NCI-H82 (cell line): ENCODE measurements around the gene CNRIP1.

Source experiments
- DNase-seq: peaks from one replicate; lab custom pipeline; 2025; lab: John Stamatoyannopoulos, UW

The CNRIP1 gene

DNA sequence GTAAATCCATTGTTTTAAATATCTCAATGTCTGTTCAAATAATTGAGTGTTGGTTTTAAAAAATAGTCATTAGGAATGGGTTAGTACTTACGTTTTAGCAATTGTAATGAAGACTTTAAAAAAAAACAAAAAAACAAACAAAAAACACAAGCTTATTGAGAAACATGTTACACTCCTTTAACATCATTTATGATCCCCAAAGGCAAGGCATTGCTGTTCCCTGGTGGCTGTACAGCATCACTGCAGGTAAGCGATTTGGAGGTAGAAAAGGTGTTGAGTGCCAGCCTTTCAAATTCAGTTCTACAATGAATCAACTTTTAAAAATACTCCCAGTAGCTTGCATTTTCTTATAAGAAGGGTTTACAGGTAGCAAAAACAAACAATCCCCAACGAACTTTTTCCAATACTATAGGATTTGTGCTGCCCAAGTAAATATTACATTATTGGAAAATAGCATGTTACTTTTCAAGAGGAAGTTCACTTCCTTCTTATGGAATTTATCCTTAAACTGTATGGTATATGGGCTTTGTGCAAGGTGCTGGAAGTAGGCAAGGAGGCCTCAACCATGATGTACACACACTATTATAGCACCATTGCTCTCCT is 27.5 kb downstream of the CNRIP1 start:
- peak; percentile 57 for DNase-seq

DNA sequence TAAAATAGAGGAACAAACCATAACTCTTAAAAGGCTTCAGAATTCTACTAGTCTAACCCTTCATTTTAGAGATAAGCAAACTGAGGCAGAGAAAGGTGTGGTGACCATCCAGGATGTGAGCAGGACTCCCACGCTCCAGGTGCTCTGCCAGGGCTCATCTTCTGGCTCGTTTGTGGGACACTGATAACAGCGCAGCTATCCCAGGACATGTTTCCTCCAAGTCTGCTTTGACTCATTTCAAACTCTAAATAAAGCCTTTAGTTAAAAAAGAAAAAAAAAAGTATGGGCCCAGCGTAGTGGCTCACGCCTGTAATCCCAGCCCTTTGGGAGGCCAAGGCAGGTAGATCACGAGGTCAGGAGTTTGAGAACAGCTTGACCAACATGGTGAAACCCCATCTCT is 28.4 kb downstream of the CNRIP1 start:
- no peak for DNase-seq

DNA sequence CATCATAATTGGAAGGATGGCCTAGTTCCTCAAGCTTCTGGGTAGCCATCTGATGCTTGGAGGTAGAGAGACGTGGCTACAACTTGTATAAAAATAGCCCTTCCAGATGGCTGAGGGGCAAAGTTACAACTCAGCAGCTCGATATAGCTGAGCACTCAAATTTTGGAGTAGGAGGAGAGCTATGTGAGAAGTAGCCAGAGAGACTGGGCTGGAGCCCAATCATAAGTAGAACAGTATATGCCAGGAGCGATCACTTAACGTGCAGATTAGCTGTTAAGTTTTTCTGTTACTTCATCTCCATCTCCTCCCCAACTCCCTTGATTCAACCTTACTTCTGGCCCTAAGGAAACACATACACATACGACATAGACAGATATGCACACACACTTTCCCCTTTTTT is 28.8 kb downstream of the CNRIP1 start:
- DNase-seq = no peak

DNA sequence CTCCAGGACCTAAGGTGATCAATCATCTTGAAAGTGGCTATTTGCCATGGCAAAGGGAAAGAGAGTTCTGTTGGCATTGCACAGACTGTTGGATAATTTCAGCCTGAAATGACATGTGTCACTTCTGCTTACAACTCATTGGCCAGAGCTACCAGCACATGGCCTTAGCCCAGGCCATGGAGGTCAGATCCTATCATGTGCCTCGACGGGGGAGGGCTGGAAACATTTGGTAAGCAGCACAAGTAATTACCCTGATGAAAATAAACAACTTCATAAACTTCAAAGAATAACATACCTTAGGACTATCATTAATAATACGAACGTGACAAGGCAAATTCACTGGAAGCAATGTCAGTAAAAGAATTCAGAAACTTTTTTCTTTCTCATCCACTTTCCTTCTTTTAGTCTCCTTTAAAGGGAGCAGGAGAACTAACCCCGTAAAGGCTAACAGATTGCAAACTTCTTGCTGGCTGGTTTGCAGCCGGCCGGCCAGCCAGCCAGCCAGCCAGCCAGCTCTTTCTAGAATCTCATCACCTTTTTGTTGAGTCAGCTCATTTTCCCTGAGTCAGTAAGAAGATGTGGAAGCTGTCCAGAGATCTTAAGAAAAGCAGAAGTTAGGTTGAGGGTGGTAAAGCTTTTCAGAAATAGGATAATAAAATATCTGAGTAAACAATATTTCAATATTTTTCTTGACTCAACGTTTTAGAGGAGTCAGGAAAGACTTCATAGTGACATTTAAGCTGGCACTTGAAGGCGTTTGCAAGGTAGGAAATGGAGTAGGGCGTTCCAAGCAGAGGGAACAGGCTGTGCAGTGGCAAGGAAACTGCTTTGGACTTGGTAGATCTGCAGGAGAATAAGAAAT is 31.9 kb downstream of the CNRIP1 start:
- DNase-seq = no peak

DNA sequence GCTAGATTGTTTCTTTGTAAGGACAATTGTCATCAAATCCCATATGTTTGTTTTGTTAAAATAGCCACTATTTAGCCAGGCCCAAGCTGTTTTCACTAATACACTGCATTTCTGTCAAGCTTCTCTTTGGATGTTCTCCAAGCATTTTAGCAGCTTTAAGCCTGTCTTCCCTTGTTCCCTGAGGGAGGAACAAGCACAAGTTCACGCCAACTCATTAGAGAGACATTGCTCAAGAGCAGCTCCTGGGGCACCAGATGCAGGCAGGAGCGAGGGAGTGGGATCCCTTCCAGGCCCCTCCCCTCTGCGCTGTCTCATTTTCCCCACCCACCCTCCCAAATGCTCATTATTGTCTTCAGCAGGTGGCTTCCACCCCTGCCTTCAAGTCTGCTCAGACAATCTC is 34.9 kb downstream of the CNRIP1 start:
- DNase-seq = peak; percentile 52

DNA sequence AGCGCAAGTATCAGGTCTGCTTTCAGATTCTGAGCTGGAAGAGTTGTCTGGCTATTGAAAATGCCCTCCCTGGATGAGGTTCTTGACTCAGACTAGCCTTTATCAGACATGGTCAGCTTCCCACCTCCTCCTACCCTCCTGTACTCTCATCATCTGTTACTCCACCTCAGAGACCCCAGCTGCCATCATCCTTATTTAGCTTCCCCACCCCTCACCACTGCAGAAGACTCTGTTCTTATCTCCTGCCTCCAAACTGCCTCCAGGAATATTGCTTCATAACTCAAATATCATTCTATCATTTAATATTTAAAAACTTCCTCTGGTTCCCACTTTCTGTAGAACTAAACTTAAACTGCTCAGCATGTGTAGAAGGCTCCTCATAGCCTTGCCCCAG is 36.3 kb downstream of the CNRIP1 start:
- no peak for DNase-seq

DNA sequence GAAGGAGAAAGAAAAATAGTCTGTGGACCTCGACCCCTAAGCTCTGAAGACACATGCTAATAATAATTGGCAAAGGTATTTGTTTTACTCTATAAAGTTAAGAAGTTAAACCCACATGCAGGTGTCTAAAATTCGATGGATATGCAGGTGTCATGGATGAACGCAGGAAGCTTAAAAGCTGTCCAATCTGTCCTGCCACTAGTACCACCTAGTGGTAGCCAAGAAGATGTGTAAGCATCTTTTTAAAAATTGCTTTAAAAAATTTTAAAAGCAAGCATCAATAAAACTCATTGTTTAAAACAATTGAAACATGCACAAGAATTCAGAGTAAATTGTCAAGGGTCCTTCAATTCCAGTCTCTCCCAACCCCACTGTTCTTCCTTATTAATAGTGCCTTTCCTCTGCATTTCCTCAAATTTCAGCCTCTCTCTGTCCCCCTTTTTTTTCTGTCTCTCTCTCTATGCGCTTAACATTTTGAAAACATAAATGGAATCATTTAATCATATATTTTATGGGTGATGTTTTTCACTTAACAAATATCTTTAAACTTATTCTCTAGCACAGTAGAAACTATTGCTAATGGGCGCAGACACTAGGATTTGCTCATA is 36.8 kb downstream of the CNRIP1 start:
- DNase-seq = peak; percentile 75

DNA sequence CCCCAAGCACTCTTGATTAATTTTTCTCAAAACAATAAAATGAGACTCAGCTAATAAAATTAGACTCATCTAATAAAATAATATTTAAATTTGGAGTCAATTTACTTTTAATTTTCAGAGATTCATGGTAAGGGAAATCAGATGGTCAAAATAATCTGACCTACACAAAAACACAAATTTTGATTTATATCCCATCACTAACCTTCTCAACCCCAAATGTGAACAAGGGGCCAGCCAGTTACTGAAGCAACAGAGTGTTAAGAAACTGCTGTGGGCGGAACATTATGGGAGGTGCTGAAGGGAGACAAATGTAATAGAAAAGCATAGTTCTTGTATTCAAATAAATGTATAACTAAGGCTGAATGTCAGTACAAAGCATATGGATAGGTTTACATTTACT is 39.0 kb downstream of the CNRIP1 start:
- DNase-seq = no peak

DNA sequence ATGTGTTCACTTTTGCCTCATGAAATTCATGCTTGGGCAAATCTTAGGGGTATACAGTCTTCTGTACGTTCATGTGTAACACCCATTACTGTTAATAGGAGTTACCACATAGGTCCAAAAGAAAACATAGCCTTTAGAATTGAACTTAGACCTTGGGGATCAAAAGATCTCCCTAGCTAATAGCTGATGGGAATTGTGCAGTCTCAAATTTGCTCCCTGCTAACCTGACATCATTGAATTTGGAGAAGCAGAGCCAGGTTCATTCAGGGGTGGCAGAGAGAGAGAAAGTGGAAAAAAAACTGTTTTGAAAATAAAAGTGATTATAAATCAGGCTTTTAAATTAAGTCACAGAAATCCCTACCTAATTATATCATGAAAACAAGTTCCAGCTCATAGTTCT is 39.4 kb downstream of the CNRIP1 start:
- DNase-seq = no peak

DNA sequence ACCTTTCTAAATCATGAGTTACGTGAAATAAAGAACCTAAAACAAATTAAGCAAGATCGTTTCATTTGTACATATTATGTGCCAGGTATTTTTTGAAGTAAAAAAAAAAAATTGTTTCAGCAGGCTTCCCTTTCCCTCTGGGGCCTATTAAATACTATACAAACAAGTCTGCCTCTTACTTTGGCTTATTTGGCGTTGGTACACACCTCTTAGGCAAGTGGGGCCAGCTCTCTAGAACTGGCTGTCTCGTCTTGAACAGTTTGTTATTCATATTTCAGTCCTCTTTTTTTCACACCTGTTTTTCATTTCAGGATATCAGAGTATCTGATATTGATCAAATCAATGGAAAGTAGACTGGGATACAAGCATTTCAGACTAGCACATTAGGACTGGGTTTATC is 40.1 kb downstream of the CNRIP1 start:
- no peak for DNase-seq

DNA sequence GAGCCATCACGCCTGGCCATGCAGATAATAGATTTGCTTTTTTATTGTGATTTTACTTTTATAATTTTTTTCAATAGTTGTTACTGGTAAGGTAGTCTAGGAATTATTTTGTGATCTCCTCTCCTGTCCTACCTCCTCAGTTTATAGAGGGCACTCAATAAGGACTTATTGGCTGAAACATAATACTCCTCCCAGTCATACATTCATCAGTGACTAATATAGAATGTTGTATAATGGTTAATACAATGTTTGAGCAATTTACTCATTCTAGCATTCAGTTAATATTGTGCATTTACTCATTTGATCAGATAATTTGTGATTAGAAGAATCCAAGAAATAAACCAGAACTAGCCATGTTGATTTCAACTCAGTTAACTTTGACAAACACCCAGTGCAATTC is 41.6 kb downstream of the CNRIP1 start:
- no peak for DNase-seq

DNA sequence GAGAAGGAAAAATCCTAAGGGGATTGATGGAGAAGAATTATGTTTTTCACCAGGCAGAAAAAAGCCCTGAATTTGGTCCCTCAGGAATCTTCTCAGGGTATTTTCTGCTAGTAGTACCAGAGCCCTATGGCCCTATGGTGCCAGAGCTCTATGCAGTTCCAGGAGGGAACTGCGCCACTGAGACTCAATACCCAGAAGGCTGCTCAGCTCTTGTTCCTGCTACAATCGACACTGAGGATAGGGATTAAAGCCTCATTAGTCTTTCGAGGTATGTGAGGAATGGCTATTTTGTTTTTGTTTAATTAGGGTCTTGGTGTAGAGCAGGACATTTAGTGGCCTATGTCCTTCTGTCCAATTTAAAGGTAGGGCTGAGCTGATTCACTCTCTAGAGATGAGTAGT is 45.7 kb downstream of the CNRIP1 start:
- peak; percentile 55 for DNase-seq

DNA sequence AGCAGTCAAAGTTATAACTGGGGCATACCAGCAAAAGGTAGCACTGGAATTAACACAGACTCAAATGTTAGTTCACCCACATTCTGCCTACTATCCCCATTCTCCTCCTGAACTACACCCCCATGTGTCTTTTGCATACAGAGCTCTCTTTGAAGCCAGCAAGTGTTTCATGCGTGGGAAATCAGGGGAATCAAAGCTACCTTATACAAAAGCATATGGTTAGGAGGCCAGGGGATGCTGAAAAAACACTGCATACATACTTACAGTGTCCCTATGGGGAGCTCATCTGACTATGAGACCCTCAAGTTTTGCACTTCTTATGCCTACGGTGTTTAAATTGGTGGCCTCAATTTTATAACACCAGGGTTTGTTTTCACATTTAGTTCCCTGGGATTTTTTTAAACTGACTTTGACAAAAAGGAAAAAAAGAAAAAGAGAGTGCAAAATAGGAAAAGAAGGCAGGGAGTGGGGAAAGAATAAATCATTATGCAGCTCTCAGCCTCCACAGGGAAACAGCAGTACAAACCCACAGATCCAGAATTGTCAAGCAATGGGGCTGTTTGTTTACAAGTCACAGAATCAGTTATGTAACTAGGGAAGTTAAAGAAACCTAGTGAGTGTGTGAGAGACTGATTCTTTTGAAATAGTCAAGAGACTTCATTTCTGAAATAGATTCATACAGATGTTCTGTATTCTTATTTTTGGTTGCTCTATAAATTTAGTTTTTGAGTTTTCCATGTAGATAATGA is 47.3 kb downstream of the CNRIP1 start:
- no peak for DNase-seq

DNA sequence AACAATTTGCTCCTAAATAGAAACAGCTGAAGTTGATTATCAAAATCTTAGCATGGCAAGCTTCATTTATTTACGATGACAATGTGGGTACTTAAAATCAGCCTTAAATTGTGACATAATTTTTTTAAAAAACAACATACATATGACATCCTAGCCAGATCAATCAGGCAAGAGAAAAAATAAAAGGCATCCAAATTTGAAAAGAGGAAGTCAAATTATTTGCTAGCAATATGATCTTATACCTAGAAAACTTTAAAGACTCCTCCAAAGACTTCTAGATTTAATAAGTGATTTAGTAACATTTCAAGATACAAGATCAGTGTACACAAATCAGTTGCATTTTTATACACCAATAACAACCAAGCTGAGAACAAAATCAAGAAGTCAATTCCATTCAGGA is 53.1 kb downstream of the CNRIP1 start:
- DNase-seq = no peak

DNA sequence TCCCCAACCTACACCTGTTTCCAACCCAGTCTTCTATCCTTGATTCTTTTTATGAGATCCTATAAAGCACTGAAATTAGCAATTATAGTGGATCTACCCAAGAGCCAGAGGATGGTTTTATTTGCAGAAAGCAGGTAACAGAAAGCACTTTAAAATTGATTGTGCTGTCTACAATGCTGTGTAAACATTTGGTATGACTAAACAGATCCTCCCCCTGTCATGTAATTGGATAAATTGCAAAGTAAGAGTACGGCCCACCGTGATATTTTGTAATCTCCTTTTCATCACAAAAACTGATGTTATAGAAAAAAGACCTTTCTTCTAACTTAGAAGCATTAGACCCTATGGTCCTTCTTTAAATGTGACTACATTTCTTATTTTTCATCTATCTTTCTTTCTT is 56.1 kb downstream of the CNRIP1 start:
- DNase-seq = peak; percentile 66

DNA sequence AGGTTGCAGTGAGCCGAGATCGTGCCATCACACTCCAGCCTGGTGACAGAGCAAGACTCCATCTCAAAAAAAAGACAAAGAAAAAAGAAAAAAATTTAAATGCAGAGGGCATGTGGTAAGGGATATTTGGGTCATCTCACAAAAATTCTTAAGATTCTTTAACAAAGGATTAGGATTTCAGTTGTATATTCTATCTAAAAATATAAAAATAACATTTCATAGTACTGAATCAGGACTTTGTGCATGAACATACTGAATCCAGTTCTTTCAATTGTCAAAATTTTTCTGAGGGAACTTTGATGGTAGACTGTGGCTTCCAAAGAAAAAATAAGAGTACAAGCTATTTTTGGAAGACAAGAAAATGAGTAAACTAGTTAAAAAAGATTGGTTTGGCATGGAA is 60.9 kb downstream of the CNRIP1 start:
- no peak for DNase-seq

DNA sequence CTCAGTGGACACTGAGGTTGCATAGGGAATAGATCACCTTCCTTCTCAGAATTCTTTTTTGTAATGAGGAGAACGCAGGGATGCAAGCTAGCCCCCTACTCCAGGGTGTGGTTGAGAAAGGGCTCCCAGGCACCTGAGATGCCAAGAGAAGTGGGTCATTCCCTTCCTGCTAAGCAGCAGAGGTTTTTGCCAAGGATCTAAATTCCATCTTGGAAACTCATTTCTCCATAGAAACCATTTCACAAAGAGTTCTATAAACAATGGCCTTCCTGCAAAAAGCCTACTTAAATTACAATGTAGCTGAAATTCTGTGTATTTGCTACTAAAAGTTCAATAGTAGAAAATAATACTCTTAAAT is 63.7 kb downstream of the CNRIP1 start:
- DNase-seq = no peak

DNA sequence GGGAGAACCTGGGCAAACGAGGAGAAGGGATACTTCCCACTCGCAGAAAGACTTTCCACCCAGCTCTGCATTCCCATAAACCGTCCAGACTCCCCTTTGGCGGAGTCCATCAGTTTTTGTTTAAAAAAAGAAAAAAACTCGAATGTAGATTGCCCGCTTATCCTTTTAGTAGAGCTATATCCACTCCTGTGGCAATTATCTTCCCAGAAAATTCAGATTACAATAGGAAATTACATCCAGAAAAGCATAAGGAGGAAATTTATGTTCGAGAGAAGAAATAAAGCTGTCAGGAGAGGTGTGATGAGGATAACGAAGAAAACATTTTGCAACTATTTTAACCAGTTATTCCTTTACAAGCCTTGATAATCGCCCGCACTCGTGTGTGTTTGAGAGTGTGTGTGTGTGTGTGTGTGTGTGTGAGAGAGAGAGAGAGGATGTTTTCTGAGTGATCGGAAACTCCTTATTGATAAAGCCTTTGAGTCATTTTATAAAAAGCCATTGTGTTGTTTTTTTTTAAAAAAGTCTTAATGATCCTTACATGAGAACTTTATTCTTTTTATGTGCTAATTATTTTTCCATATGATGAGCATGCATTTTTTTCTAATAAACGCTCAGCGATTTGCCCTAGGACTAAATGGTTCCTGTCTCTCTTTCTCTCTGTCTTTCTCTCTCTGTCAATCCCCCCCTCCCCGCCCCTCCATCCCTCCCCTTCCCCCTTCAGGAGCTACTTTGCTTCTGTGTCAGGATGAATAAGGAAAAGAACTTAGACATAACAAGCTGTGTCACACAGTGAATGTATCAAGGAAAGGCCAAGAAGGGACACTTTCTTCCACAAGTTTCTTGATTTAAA is 66.3 kb downstream of the CNRIP1 start:
- DNase-seq = peak; percentile 55

DNA sequence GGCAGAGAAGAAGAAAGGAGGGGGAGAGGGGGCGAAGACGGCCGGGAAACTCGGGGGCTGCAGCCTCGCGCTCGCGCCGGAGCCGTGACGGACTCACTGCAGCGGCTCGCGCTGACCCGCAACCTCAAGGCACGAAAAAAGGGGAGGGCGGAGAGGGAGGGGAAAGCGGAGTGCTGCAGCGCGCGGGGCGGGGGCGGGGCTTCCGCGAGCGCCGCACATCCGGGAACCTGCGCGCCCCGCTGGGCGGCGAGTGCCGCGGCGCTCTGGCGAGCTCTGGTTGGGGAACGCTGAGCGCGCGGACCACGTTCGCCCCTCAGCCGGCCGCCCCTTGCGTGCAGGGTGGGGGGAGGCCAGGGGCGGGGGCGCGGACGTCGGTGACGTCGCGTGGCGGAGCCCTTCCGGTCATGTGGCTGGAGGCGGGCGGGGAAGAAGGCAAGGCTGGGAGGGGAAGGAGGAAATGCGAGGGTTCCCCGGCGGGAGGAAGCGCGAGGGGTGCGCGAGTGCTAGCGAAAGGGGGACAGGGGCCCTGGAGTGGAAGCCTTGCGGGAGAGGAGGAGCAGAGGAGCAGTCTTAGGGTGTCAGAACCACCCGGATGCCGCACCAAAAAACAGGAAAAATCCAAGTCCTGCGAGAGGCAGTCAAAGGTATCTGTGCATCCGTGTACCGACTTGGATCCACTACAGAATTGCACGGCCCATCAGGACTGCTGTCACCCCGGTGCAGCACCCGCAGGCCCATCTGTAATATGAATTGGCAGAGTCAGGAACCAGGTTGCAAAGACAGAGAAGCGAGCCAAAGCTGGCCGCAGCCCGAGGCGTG is 67.1 kb downstream of the CNRIP1 start, which contains the start of gene PPP3R1:
Gene PPP3R1, minus strand, starts transcription at position 133 of the 819 bp plus-strand sequence. CDS start 405 bp downstream, outside the sequence.
- DNase-seq = peak; percentile 97

DNA sequence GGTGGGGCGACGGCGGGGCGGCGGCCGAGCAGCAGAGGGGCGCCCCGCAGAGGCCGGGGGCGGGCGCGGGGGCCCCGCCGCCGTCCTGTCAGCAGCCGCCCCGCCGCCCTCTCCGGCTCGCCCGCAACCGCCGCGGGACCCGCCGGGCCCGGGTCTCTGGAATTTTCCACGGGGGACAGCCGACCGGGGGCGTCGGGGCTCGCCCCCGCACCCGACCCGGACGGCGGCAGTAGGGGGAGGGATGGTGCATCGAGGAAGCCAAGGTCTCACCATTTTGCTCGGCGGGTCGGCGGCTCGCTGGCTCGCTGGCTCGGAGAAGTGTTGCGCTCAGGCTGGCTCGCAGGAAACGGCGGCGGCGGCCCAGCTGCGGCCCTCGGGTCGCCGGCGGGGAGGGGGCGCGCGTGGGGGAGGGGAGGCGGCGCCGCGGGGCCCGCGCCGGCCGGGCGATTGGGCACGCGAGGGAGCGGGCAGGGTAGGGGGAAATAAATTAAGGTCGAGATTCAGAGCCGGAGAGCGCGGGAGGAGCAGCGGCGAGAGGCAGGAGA is 67.8 kb downstream of the CNRIP1 start:
- peak; percentile 59 for DNase-seq
